Upper lobe of left lung (tissue), 6 donors: ENCODE data around the gene TBC1D17. TPM values are rescaled to one million over a fixed set of nuclear protein-coding genes. Genes with fewer than 3 reads are reported as not detected.
A peak's percentile ranks its signal among the peaks of the same experiment; 100 is the strongest.

Experiments
- ATAC-seq, 2 donors: fragments of 200-7000 bp; cut with Tn5 transposase; one replicate each; pipeline ENCODE4 v1.9.1; 2022; ENCODE audit warnings: mild to moderate bottlenecking in 2 of 2, moderate library complexity in 2 of 2; ENCODE audit not compliant: low FRiP score in 2 of 2
- DNase-seq, 2 donors: peaks; one replicate each; pipeline ENCODE4 v3.0.0-alpha.2; 2019 to 2020
- H3K27ac ChIP-seq, 4 donors: fragments of 200-600 bp; sonication (generic); one replicate each; pipeline ENCODE4 v1.5.1; 2016 to 2019
- H3K27me3 ChIP-seq, 4 donors: fragments of 200-600 bp; sonication (generic); one replicate each; pipeline ENCODE4 v1.5.1; 2017 to 2019
- H3K36me3 ChIP-seq, 4 donors: fragments of 200-600 bp; sonication (generic); one replicate each; pipeline ENCODE4 v1.5.1; 2016 to 2019
- H3K4me1 ChIP-seq, 4 donors: fragments of 200-600 bp; sonication (generic); one replicate each; pipeline ENCODE4 v1.5.1; 2018 to 2019
- H3K4me3 ChIP-seq, 4 donors: fragments of 200-600 bp; sonication (generic); one replicate each; pipeline ENCODE4 v1.5.1; 2017 to 2019; ENCODE audit warnings: mild to moderate bottlenecking in 2 of 4, moderate library complexity in 1 of 4
- H3K9me3 ChIP-seq, 4 donors: fragments of 200-600 bp; sonication (generic); one replicate each; pipeline ENCODE4 v1.5.1; 2018 to 2019
- CTCF ChIP-seq, 6 experiments: fragments of 450-650 bp in 4 of 6; fragments of 200-600 bp in 2 of 6; sonication (generic) in 2 of 6; IDR thresholded peaks; one replicate each; pipeline ENCODE4 v1.5.1; 2016 to 2019; ENCODE audit warnings: antibody characterized with exemption in 6 of 6
- EP300 ChIP-seq, 4 donors: sonication (generic); formaldehyde crosslinking; IDR thresholded peaks; one replicate each; pipeline ENCODE4 v1.5.1; 2017; ENCODE audit warnings: antibody characterized with exemption in 4 of 4, control low read depth in 2 of 4
- POLR2A ChIP-seq, 4 donors: fragments of 450-650 bp; IDR thresholded peaks; one replicate each; pipeline ENCODE4 v1.5.1; 2016 to 2017; ENCODE audit warnings: antibody characterized with exemption in 4 of 4, mild to moderate bottlenecking in 2 of 4
- POLR2AphosphoS5 ChIP-seq, 2 donors: sonication (generic); formaldehyde crosslinking; IDR thresholded peaks; one replicate each; pipeline ENCODE4 v1.5.1; 2017; ENCODE audit warnings: antibody characterized with exemption in 2 of 2
- WGBS, 2 donors: methylation state at CpG; one replicate each; pipeline ENCODE4 v1.1.5; 2017 to 2018; 5-methylcytosine and 5-hydroxymethylcytosine counted together
- total RNA-seq, 6 donors: library from RNA; depleted of rRNA in 4 of 6; stranded (reverse); fragments of >200 nt in 4 of 6; gene quantifications; one replicate each; pipeline versions ENCODE4 v1.1.0 to v1.2.1, GENCODE V29; 2016 to 2021
- donor health status: DM: no; HTN: no; CAD: no; lungs with moderate emphysema.
- donor health status: DM: no; HTN: yes; CAD: no; lungs with severe emphysema.

TBC1D17 gene
- total RNA-seq, 6 donors from 2014 or later = 22.9 to 140 (median 61.2) TPM

- H3K4me1 ChIP-seq = peaks cover 43 to 60% (median 47%) of the 10 kb centered on the region in 4 donors
- WGBS, 2 donors = 0 to 1% methylated on average over 17 to 39 of the region's 67 CpGs
Measured at GRCh38 chr19:49869484-49870308, 7.8 kb upstream of the TBC1D17 start.

GRCh38 chr19:49870309-49870901 lies 7.1 kb upstream of the TBC1D17 start:
- Histone ChIP-seq H3K9me3 (no peaks in the 10 kb centered on the region), H3K27me3 (no peaks in the 10 kb centered on the region), H3K4me1 (peaks cover 42 to 61% (median 48%) of the 10 kb centered on the region in 4 donors), H3K27ac (peak overlapping the region; percentile 87 to 94 (median 90)), H3K36me3 (peaks cover 0 to 14% (median 7%) of the 10 kb centered on the region in 4 donors), H3K4me3 (peak overlapping the region; percentile 17 to 78 (median 53))
- TF ChIP-seq CTCF (IDR thresholded peaks at IDR 0.05) = no peak
- no peak for TF ChIP-seq POLR2A (IDR thresholded peaks at IDR 0.05)
- no peak for TF ChIP-seq EP300 (IDR thresholded peaks at IDR 0.05)
- no peak for TF ChIP-seq POLR2AphosphoS5 (IDR thresholded peaks at IDR 0.05)
- no peak for ATAC-seq
- peak in 1 of 2 donors; percentile 69 for DNase-seq
- 77% methylated on average over 15 of the region's 15 CpGs; no CpG with 5 or more reads in 1 of the 2 donors for WGBS, 2 donors

More at GRCh38 chr19:49869484-49870308, 7.8 kb upstream of the TBC1D17 start:
- ATAC-seq (peak; percentile 89 to 93), DNase-seq (peak; percentile 95)
- Histone ChIP-seq H3K27me3 (no peaks in the 10 kb centered on the region), H3K27ac (peak overlapping the region; percentile 88 to 94 (median 93)), H3K4me3 (peak overlapping the region; percentile 17 to 78 (median 53)), H3K9me3 (no peaks in the 10 kb centered on the region), H3K36me3 (peaks cover 0 to 19% (median 7%) of the 10 kb centered on the region in 4 donors)
- peak in 2 of 4 donors; percentile 87 to 89 for TF ChIP-seq POLR2A (IDR thresholded peaks at IDR 0.05)
- peak; percentile 72 to 83 for TF ChIP-seq POLR2AphosphoS5 (IDR thresholded peaks at IDR 0.05)
- TF ChIP-seq CTCF (IDR thresholded peaks at IDR 0.05) = peak in 2 of 6 experiments; percentile 25 to 33
- no peak for TF ChIP-seq EP300 (IDR thresholded peaks at IDR 0.05)

GRCh38 chr19:49871349-49871985 lies 6.0 kb upstream of the TBC1D17 start:
- H3K4me1 ChIP-seq = peaks cover 36 to 55% (median 43%) of the 10 kb centered on the region in 4 donors

More at GRCh38 chr19:49871349-49871985, 6.0 kb upstream of the TBC1D17 start:
- Histone ChIP-seq H3K4me3 (no peak overlapping the region), H3K9me3 (no peaks in the 10 kb centered on the region), H3K27ac (no peak overlapping the region), H3K27me3 (no peaks in the 10 kb centered on the region), H3K36me3 (peaks cover 0 to 14% (median 7%) of the 10 kb centered on the region in 4 donors)
- no peak for TF ChIP-seq CTCF (IDR thresholded peaks at IDR 0.05)
- TF ChIP-seq POLR2A (IDR thresholded peaks at IDR 0.05) = no peak
- no peak for TF ChIP-seq POLR2AphosphoS5 (IDR thresholded peaks at IDR 0.05)
- ATAC-seq = no peak
- WGBS, 2 donors = 94 to 97% methylated on average over 7 to 17 of the region's 17 CpGs
- no peak for DNase-seq
